IMR-90 (cell line): ENCODE data around the gene ST7.

Experiments
- BHLHE40 ChIP-seq: fragments of 150-350 bp; IDR thresholded peaks from 2 replicates; pipeline ENCODE4 v1.6.1; 2016; ENCODE audit warnings: mild to moderate bottlenecking, low read depth, low read length
- CTCF ChIP-seq: conservative IDR thresholded peaks from 2 replicates; pipeline ENCODE4 v1.5.1; 2012; ENCODE audit warnings: mild to moderate bottlenecking, low read depth, low read length, improper control_type of control experiment
- MAFK ChIP-seq: IDR thresholded peaks from 2 replicates; pipeline ENCODE4 v1.6.1; 2012; ENCODE audit warnings: low read depth, low read length, improper control_type of control experiment
- MAZ ChIP-seq: IDR thresholded peaks from 2 replicates; pipeline ENCODE4 v1.6.1; 2012; ENCODE audit warnings: low read depth, mild to moderate bottlenecking, low read length, improper control_type of control experiment, moderate library complexity, borderline replicate concordance
- MXI1 ChIP-seq: IDR thresholded peaks from 2 replicates; pipeline ENCODE4 v1.6.1; 2012; ENCODE audit warnings: low read depth, mild to moderate bottlenecking, low read length, moderate library complexity, borderline replicate concordance
- NFE2L2 ChIP-seq: fragments of 150-350 bp; IDR thresholded peaks from 2 replicates; pipeline ENCODE4 v1.6.1; 2016; ENCODE audit warnings: low read depth, mild to moderate bottlenecking, low read length
- POLR2A ChIP-seq: IDR thresholded peaks from 2 replicates; pipeline ENCODE4 v1.6.1; 2012; ENCODE audit warnings: mild to moderate bottlenecking, low read depth, low read length
- USF2 ChIP-seq: fragments of 150-350 bp; IDR thresholded peaks from 2 replicates; pipeline ENCODE4 v1.6.1; 2017; ENCODE audit warnings: mild to moderate bottlenecking, antibody characterized with exemption, low read length, low read depth

- TF ChIP-seq CTCF (no peak), MAZ (no peak), BHLHE40 (no peak), MXI1 (no peak), USF2 (no peak), POLR2A (no peak), MAFK (no peak), NFE2L2 (no peak)
These were observed 219.9 kb downstream of the ST7 start for GRCh38 chr7:117173035-117173770.
